ENCODE data around the gene ADGRG3.

ADGRG3 gene

DNA sequence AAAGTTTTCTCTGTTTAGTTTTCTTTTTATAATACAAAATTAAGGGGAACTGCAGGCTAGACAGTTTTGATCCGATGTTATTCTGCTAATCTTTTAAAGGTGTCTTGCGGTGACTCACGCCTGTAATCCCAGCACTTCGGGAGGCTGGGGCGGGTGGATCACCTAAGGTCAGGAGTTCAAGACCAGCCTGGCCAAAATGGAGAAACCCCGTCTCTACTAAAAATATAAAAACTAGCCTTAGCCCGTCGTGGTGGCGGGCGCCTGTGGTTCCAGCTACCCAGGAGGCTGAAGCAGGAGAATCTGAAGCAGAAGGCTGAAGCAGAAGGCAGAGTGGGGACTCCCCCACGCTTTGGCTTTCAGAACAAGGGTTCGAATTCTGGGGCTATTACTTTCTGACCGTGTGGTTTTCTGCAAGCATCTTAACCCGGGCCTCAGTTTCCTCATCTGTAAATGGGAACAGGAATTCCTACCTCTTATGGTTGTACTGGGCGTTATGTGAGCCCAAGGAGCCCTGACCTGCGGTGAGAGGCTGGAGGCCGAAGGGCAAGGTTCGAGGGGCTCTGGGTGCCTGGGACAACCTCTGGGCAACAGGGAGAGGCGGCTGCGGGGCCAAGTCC is 66.3 kb downstream of the ADGRG3 start:
- DNase-seq, result no peak

DNA sequence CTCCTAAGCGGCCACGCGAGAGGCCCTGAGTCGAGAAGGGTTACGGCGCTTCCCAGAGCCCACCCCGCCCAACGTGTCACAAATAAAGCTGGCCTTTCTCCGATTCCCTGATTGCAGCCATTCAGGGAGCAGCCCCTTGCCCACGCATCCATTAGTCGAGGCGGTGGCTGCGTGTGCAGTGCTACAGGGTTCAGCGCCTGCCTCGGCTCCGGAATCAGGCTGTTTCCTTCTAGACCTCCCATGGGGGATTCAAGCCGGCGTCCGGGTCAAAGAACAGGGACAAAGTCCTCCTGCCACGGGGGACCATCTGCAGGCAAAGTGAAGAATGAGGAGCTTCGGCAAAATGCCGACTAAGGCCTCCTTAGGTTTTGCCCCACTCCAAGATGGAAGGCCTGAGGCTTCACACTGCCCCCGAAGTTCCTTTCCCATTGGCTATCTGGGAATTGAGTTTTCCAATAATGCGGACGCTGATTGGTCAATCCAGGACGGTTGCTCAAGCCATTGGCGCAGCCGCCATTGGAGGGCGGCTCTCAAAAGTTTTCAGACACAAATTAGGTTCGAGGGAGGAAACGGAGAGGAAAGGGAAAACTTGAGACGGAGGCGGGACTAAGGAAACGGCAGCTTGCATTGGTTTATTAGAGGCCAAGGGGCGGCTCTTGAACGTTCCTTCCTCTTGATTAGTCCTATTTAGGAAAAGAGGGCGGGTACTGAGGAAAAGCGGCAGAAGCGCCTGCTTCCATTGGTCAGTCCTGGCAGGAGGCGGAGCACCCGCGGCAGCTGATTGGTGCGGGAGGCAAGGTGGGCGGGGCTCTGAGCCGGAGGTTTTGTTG is 67.0 kb downstream of the ADGRG3 start:
- peak; percentile 85 to 100 (median 99) for DNase-seq

DNA sequence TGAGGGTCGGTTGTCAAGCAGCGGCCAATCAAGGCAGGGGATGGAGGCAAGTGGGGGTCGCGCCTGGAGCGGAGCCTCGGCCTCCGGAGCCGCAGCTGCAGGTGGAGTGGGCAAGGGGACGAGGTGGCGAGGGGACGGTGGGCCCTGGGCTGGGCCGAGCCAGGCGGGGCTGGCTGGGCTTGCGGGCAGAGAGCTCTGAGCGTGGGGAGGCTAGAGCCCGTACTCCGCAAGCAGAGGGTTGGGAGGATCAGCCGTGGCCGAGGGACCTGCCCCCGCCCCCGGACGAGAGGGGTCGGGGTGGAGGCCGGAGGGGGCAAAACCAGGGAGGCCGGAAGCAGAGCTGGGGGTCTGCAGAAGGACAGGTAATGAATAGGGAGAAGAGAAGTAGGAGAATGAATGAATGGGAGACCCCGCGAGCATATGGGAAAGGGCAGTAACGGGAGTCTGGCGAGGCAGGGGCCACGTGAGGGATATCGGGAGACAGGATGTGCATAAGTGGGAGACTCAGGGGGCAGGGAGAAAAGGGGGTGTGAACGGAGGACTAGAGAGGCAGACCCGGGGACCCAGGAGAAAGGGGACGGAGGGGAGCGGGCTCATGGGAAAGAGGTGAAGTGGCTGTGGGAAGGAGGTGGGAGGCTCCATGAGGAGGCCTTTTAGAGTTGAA is 67.8 kb downstream of the ADGRG3 start, which contains the start of gene KATNB1:
Gene KATNB1, plus strand, starts transcription at position 16 of the 664 bp plus-strand sequence. CDS start 1,474 bp downstream, outside the sequence.
- peak in 2 of 56 donors; percentile 32 to 50 for DNase-seq

DNA sequence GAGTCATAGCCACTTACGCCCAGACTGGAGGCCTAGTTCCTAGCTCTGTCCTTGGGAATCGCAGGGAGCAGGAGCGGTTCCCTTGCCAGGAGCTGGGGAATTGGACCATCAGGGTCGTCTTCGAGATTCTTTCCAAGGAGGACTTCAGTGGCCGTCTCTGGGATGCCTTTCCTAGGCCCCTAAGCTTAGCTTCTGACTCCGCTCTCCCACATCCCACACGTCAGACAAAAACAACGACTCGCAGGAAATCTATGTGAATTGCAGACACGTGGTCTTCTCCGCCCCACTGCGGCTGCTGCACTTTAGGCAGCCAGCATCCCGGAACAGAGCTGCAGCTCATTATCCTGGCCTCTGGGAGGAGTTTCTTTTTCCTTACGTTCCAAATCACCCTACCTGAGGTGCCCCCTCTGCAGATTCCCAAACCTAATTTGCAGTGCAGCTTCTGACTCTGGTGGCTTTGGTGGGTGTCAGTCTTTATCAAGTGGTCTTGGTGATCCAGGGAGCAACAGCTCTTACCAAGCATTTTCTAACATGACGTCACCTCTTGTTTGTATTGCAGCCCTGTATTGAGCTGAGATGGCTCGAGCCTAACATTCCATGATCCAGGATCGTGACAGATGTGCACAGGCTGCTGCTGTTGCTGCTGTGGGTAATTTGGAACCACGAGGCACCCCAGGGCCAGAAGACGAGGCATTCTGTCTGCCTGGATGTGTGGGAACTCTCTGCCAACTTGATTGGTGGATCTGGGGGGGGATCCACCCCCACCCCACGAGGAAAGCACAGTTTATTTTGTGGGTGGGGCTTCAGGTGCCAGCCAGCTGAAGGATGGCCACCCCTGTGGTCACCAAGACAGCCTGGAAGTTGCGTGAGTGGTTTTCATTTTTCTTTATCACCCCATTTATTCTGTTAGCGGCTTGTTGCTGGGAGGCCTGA is 68.6 kb downstream of the ADGRG3 start:
- peak in 41 of 56 donors; percentile 5 to 74 (median 38) for DNase-seq

DNA sequence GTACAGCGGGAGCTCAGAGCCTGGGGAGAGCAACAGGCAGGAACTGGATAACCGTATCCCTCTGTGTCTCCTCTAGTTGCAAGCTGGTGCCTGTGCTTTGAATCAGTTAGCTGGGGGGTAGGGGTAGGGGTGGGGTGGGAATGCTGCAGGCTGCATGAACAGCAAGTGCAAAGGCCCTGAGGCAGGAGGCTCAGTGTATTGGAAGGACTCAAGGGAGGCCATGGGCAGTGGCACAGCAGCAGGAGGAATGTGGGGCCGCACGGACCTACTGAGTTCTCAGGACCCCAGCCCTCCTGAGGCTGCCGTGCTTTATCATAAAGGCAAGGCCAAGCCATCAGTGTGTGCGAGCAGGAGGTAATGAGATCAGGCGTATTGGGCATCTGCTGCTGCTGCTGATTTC is 70.7 kb downstream of the ADGRG3 start:
- no peak for DNase-seq
